Measurements from ENCODE around the gene KLKB1. TPM values are rescaled to one million over a fixed set of nuclear protein-coding genes. Genes with fewer than 3 reads are reported as not detected.

KLKB1 gene
- polyA plus RNA-seq, 3 donors = 0.28 TPM; not detected in 2

GRCh38 chr4:186226521-186227189, 652 bp upstream of the KLKB1 start:
- Histone ChIP-seq H3K4me1 (ENCODE audit: control insufficient read depth in 1 of 2, insufficient read depth in 2 of 2, low read length in 2 of 2) (no peaks in the 10 kb centered on the region), H3K27ac (ENCODE audit: low read depth in 1 of 2, low read length in 2 of 2) (no peak overlapping the region), H3K36me3 (replicated peaks in 1 of 2; ENCODE audit: control insufficient read depth in 1 of 2, insufficient read depth in 2 of 2, low read length in 2 of 2) (no peaks in the 10 kb centered on the region), H3K4me2 (replicated peaks; ENCODE audit: extremely low read depth, low read length, poor library complexity, severe bottlenecking) (no peak overlapping the region), H3K79me2 (ENCODE audit: insufficient read depth, low read length) (no peaks in the 10 kb centered on the region), H2AFZ (ENCODE audit: insufficient read depth, low read depth, low read length, poor library complexity, severe bottlenecking) (no peak overlapping the region), H3K27me3 (ENCODE audit: control insufficient read depth in 2 of 2, insufficient read depth in 2 of 2, low read length in 2 of 2) (no peaks in the 10 kb centered on the region), H3K9me3 (replicated peaks in 1 of 2; ENCODE audit: control insufficient read depth in 1 of 2, insufficient read depth in 1 of 2, low read length in 2 of 2) (peaks cover 13 to 15% of the 10 kb centered on the region in 2 donors), H3K9ac (ENCODE audit: insufficient read depth, low read length, poor library complexity, severe bottlenecking) (no peak overlapping the region), H3K4me3 (replicated peaks in 1 of 3; ENCODE audit: low read depth in 2 of 3, low read length in 3 of 3) (no peak overlapping the region), H4K20me1 (ENCODE audit: insufficient read depth, low read length) (no peaks in the 10 kb centered on the region)
- Mint-ChIP-seq H3K27me3 (ENCODE audit: low read depth in 3 of 3) (peaks cover 0 to 1% (median 0%) of the 10 kb centered on the region in 3 donors), H3K4me3 (no peak overlapping the region), H3K27ac (no peak overlapping the region), H3K9me3 (peaks cover 6 to 24% (median 20%) of the 10 kb centered on the region in 7 donors), H3K36me3 (no peaks in the 10 kb centered on the region), H3K4me1 (no peaks in the 10 kb centered on the region)
- intact Hi-C loops (cut with micrococcal nuclease) = no loop called here
- WGBS (ENCODE audit: insufficient coverage) = 94% methylated on average over 3 of the region's 3 CpGs
- DNase-seq = no peak
- no peak for TF ChIP-seq CTCF (IDR thresholded peaks at IDR 0.05)

- no peaks in the 10 kb centered on the region for H3K36me3 Mint-ChIP-seq
- DNase-seq = no peak
- no peaks in the 10 kb centered on the region for H3K4me1 Mint-ChIP-seq
- Histone ChIP-seq H3K4me3 (replicated peaks in 1 of 3; ENCODE audit: low read depth in 2 of 3, low read length in 3 of 3) (no peak overlapping the region), H3K27ac (ENCODE audit: low read depth in 1 of 2, low read length in 2 of 2) (no peak overlapping the region), H3K9me3 (replicated peaks in 1 of 2; ENCODE audit: control insufficient read depth in 1 of 2, insufficient read depth in 1 of 2, low read length in 2 of 2) (peaks cover 13 to 15% of the 10 kb centered on the region in 2 donors), H4K20me1 (ENCODE audit: insufficient read depth, low read length) (no peaks in the 10 kb centered on the region), H3K79me2 (ENCODE audit: insufficient read depth, low read length) (no peaks in the 10 kb centered on the region), H2AFZ (ENCODE audit: insufficient read depth, low read depth, low read length, poor library complexity, severe bottlenecking) (no peak overlapping the region), H3K27me3 (ENCODE audit: control insufficient read depth in 2 of 2, insufficient read depth in 2 of 2, low read length in 2 of 2) (no peaks in the 10 kb centered on the region), H3K4me2 (replicated peaks; ENCODE audit: extremely low read depth, low read length, poor library complexity, severe bottlenecking) (no peak overlapping the region), H3K36me3 (replicated peaks in 1 of 2; ENCODE audit: control insufficient read depth in 1 of 2, insufficient read depth in 2 of 2, low read length in 2 of 2) (no peaks in the 10 kb centered on the region), H3K4me1 (ENCODE audit: control insufficient read depth in 1 of 2, insufficient read depth in 2 of 2, low read length in 2 of 2) (no peaks in the 10 kb centered on the region), H3K9ac (ENCODE audit: insufficient read depth, low read length, poor library complexity, severe bottlenecking) (no peak overlapping the region)
- peaks cover 0 to 1% (median 0%) of the 10 kb centered on the region in 3 donors for H3K27me3 Mint-ChIP-seq (ENCODE audit: low read depth in 3 of 3)
- intact Hi-C loops (cut with micrococcal nuclease) = no loop called here
- no peak overlapping the region for H3K4me3 Mint-ChIP-seq
- peaks cover 6 to 22% (median 18%) of the 10 kb centered on the region in 7 donors for H3K9me3 Mint-ChIP-seq
- WGBS (ENCODE audit: insufficient coverage) = 100% methylated on average over 1 of the region's 2 CpGs
- no peak for TF ChIP-seq CTCF (IDR thresholded peaks at IDR 0.05)
- H3K27ac Mint-ChIP-seq = no peak overlapping the region
Measured at GRCh38 chr4:186227744-186228513, 622 bp downstream of the KLKB1 start.

All from CD14-positive monocyte (primary cell).